ENCODE results near the gene CCDC57. TPM values are rescaled to one million over a fixed set of nuclear protein-coding genes. Genes with fewer than 3 reads are reported as not detected.

CCDC57 gene
- total RNA-seq, 1 experiment from 2014 or later: 36.6 TPM

GRCh38 chr17:82101767-82102679 lies 110.6 kb downstream of the CCDC57 start:
- CTCF ChIA-PET: no interaction called here

GRCh38 chr17:82101301-82101715 lies 111.3 kb downstream of the CCDC57 start:
- H3K9me3 ChIP-seq (ENCODE audit: low read length): no peaks in the 10 kb centered on the region
- H2AFZ ChIP-seq (ENCODE audit: low read length): no peak overlapping the region
- H3K9ac ChIP-seq (ENCODE audit: low read length): no peak overlapping the region
- intact Hi-C loops (cut with micrococcal nuclease): no loop called here
- ChIA-PET POLR2A (ENCODE audit: unreplicated experiment) (no interaction called here), CTCF (no interaction called here)
- peaks cover 32% of the 10 kb centered on the region for H3K4me1 ChIP-seq (ENCODE audit: insufficient read depth, low read length)
- peaks cover 26% of the 10 kb centered on the region for H3K79me2 ChIP-seq (ENCODE audit: low read length)
- no peak overlapping the region for H3K4me2 ChIP-seq (ENCODE audit: low read length)
- no peaks in the 10 kb centered on the region for H3F3A ChIP-seq (ENCODE audit: low read length, unreplicated experiment)
- no peaks in the 10 kb centered on the region for H3K27me3 ChIP-seq (ENCODE audit: low read length)
- no peak overlapping the region for H3K27ac ChIP-seq (ENCODE audit: low read length)
- TF ChIP-seq EZH2phosphoT487 (IDR thresholded peaks at IDR 0.05; ENCODE audit: borderline replicate concordance, low read length) (no peak), EZH2 (IDR thresholded peaks at IDR 0.05; ENCODE audit: low read length, unreplicated experiment) (no peak), CTCF (conservative IDR thresholded peaks at IDR 0.05; ENCODE audit: low read depth, low read length) (no peak)
- H3K4me3 ChIP-seq (ENCODE audit: low read length): no peak overlapping the region
- peaks cover 1% of the 10 kb centered on the region; the same call in 1 of the 2 replicates for H3K36me3 ChIP-seq (ENCODE audit: low read depth, low read length)
- peaks cover 9% of the 10 kb centered on the region for H4K20me1 ChIP-seq (ENCODE audit: low read length)
- ATAC-seq (no peak), DNase-seq (no peak)
- no peaks in the 10 kb centered on the region for H3K9me2 ChIP-seq (replicated peaks; ENCODE audit: low read length)
- BruUV-seq (replicated peaks): no TSS peak

More at GRCh38 chr17:82101767-82102679, 110.6 kb downstream of the CCDC57 start:
- Histone ChIP-seq H3K9me2 (replicated peaks; ENCODE audit: low read length) (no peaks in the 10 kb centered on the region), H3K36me3 (ENCODE audit: low read depth, low read length) (no peaks in the 10 kb centered on the region), H3K4me3 (ENCODE audit: low read length) (no peak overlapping the region), H3K79me2 (ENCODE audit: low read length) (peaks cover 19% of the 10 kb centered on the region), H3K27ac (ENCODE audit: low read length) (no peak overlapping the region), H3K4me2 (ENCODE audit: low read length) (no peak overlapping the region), H3F3A (ENCODE audit: low read length, unreplicated experiment) (no peaks in the 10 kb centered on the region), H2AFZ (ENCODE audit: low read length) (no peak overlapping the region), H3K27me3 (ENCODE audit: low read length) (no peaks in the 10 kb centered on the region), H4K20me1 (ENCODE audit: low read length) (peaks cover 2% of the 10 kb centered on the region), H3K4me1 (ENCODE audit: insufficient read depth, low read length) (peaks cover 34% of the 10 kb centered on the region), H3K9me3 (ENCODE audit: low read length) (no peaks in the 10 kb centered on the region), H3K9ac (ENCODE audit: low read length) (no peak overlapping the region)
- intact Hi-C loops (cut with micrococcal nuclease): no loop called here
- DNase-seq (no peak), ATAC-seq (no peak)
- no peak for TF ChIP-seq EZH2phosphoT487 (IDR thresholded peaks at IDR 0.05; ENCODE audit: borderline replicate concordance, low read length)
- TF ChIP-seq EZH2 (IDR thresholded peaks at IDR 0.05; ENCODE audit: low read length, unreplicated experiment): no peak
- no peak for TF ChIP-seq CTCF (conservative IDR thresholded peaks at IDR 0.05; ENCODE audit: low read depth, low read length)
- POLR2A ChIA-PET (ENCODE audit: unreplicated experiment): no interaction called here
- BruUV-seq (replicated peaks): no TSS peak
